ENCODE results near the gene LHX2. TPM values are rescaled to one million over a fixed set of nuclear protein-coding genes. Genes with fewer than 3 reads are reported as not detected.

Gene LHX2, protein sequence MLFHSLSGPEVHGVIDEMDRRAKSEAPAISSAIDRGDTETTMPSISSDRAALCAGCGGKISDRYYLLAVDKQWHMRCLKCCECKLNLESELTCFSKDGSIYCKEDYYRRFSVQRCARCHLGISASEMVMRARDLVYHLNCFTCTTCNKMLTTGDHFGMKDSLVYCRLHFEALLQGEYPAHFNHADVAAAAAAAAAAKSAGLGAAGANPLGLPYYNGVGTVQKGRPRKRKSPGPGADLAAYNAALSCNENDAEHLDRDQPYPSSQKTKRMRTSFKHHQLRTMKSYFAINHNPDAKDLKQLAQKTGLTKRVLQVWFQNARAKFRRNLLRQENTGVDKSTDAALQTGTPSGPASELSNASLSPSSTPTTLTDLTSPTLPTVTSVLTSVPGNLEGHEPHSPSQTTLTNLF
- total RNA-seq (not detected), polyA plus RNA-seq (not detected)

DNA sequence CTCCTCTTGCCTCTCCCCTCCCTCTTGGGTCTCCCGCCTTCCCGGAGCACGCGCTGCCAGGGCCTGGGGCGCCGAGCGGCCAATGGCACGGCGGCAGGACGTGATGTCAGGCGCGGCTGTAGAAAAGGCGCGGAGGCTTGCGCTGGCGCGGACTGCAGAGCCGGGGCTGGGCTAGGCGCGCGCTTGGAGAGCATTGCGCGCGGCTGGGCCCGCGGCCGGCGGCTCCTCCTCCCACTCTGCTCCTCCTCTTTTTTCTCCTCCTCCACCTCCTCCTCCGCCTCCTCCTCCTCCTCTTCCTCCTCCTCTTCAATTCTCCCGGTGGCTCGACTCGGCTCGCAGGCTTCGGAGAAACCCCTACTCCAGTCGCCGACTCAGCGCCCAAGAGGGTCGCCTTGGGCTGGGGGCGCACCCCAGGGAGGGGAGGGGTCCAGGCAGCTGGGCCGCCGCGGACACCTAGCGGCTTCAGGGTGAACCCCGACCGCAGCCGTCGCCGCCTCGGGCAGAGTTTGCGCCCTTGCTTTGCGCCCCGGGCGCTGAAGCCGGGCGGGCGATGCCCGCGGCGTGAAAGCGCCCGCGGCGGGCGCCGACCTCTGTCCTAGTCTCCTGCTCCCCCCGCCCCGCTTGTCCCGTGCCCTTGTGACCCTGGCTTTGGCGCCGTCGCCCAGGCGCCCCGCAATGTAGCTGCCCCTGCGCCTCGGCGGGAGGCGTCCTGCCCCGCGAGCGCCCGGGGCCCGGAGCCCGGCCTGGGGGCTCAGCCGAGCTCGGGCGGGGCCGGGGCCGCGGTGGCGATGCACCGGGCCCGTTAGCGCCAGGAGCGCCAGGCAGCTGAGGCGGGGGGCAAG is at the start of gene LHX2:
Gene LHX2, plus strand, starts transcription at position 309 of the 842 bp plus-strand sequence. CDS start 581 bp downstream, outside the sequence.
- TF ChIP-seq, protein P1, sequence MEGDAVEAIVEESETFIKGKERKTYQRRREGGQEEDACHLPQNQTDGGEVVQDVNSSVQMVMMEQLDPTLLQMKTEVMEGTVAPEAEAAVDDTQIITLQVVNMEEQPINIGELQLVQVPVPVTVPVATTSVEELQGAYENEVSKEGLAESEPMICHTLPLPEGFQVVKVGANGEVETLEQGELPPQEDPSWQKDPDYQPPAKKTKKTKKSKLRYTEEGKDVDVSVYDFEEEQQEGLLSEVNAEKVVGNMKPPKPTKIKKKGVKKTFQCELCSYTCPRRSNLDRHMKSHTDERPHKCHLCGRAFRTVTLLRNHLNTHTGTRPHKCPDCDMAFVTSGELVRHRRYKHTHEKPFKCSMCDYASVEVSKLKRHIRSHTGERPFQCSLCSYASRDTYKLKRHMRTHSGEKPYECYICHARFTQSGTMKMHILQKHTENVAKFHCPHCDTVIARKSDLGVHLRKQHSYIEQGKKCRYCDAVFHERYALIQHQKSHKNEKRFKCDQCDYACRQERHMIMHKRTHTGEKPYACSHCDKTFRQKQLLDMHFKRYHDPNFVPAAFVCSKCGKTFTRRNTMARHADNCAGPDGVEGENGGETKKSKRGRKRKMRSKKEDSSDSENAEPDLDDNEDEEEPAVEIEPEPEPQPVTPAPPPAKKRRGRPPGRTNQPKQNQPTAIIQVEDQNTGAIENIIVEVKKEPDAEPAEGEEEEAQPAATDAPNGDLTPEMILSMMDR (IDR thresholded peaks at IDR 0.05): no peak
- intact Hi-C loops (cut with DNase I): no loop called here
- no peak within 1 kb of the TSS for H3K27ac ChIP-seq
- H3K27me3 ChIP-seq: peaks cover 3 to 80% (median 28%) of the 10 kb centered on the region in 4 donors
- peak in 1 of 6 donors; percentile 72 for DNase-seq
- peak in 3 of 4 donors; percentile 71 to 78 (median 72) for ATAC-seq
- no peaks in the 10 kb centered on the region for H3K36me3 ChIP-seq
- FAIRE-seq: no peak
- H3K4me1 ChIP-seq: peaks cover 0 to 8% (median 4%) of the 10 kb centered on the region in 3 donors
- no peaks in the 10 kb centered on the region for H3K9me3 ChIP-seq
- 3% methylated on average over 80 to 95 of the region's 95 CpGs for WGBS, 2 donors
- H3K4me3 ChIP-seq: peak within 1 kb of the TSS in 1 of 4 donors; percentile 33

DNA sequence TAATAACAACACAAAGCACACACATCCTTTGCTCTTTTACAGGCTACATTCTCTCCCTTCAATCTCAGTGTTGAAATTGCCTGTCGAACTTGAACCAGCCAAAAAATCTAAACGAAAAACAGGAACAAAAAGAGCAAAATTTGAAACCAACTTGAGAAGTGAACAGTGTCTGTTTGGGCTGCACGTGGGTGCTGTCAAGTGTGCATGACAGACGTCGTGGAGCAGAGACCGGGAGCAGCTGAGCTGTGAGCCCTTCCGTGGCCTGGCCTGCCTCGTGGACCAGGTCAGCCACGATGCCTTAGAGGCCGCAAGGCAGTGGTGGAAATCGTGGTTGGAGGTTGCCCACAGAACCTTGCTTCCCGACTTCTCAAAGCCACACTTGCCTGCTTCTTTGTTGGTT is 46.8 kb upstream of the LHX2 start:
- ATAC-seq (no peak), FAIRE-seq (no peak), DNase-seq (no peak)
- WGBS, 2 donors: 58 to 68% methylated on average over 12 of the region's 12 CpGs
- intact Hi-C loops (cut with DNase I): no loop called here
- no peaks in the 10 kb centered on the region for H3K36me3 ChIP-seq
- H3K4me1 ChIP-seq: no peaks in the 10 kb centered on the region
- H3K9me3 ChIP-seq: no peaks in the 10 kb centered on the region
- TF ChIP-seq, protein P1 (IDR thresholded peaks at IDR 0.05): no peak
- H3K27ac ChIP-seq: no peak overlapping the region
- H3K4me3 ChIP-seq: no peak overlapping the region
- no peaks in the 10 kb centered on the region for H3K27me3 ChIP-seq

DNA sequence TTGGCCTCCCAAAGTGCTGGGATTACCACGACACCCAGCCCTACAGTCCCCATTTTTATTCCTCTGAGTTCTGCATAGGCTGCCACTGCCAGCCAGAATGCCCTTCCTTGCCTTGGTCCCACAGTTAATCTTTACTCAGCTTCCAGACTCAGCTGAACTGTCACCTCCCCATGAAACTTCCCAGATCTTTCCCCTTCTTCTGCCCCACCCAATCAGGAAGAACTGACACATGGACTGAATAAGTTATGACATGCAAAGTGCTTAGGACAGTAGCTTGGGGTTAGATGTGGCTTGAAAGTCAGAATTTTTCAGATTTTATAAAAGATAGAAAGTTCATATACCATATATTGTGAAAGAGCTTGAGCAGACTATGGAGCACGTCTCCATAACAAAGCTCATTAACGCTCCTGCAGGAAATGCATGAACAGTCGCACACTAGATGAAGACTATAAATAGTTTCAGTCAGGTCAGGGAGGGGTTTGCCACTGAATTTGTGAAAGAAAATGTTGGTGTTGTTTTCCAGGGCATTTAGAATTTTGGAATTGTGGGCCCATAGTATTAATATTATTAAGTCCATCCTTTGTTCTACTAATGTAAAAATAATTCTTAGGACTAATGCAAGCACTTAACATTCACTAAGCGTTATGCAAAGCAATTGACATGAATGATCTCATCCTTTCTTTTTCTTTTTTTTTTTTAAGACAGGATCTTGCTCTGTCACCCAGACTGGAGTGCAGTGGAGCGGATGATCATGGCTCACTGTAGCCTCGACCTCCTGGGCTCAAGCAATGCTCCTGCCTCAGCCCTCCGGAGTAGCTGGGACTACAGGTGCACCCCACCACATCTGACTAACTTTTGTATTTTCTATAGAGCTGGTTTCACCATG is 45.5 kb upstream of the LHX2 start:
- TF ChIP-seq, protein P1 (IDR thresholded peaks at IDR 0.05): no peak
- ATAC-seq (no peak), DNase-seq (no peak), FAIRE-seq (no peak)
- H3K27ac ChIP-seq: no peak overlapping the region
- 59 to 62% methylated on average over 8 of the region's 8 CpGs for WGBS, 2 donors
- H3K4me3 ChIP-seq: no peak overlapping the region
- intact Hi-C loops (cut with DNase I): no loop called here
- H3K36me3 ChIP-seq: no peaks in the 10 kb centered on the region
- no peaks in the 10 kb centered on the region for H3K27me3 ChIP-seq
- H3K9me3 ChIP-seq: no peaks in the 10 kb centered on the region
- no peaks in the 10 kb centered on the region for H3K4me1 ChIP-seq

DNA sequence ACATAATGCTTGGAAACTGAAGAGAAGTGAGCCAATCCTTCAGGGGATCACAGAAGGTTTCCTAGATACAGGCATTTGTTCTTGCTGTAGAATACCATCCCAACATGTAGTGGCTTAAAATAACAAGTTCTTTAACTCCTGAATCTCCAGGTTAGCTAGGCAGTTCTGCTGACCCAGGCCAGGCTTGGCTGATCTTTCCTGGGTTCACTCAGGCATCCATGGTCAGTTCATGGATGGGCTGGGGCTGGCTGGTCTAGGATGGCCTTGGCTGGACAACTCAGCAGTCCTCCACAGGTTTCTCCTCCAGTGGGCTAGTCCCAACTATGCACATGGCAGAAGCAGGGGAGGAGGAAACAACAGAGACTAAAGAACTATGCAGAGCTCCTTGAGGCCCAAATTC is 44.2 kb upstream of the LHX2 start:
- Histone ChIP-seq H3K9me3 (no peaks in the 10 kb centered on the region), H3K4me3 (no peak overlapping the region), H3K27me3 (no peaks in the 10 kb centered on the region), H3K4me1 (no peaks in the 10 kb centered on the region), H3K36me3 (no peaks in the 10 kb centered on the region), H3K27ac (no peak overlapping the region)
- no peak for FAIRE-seq
- TF ChIP-seq, protein P1 (IDR thresholded peaks at IDR 0.05): no peak
- intact Hi-C loops (cut with DNase I): no loop called here
- DNase-seq: no peak
- no peak for ATAC-seq
